ENCODE results near the gene AEN. TPM values are rescaled to one million over a fixed set of nuclear protein-coding genes. Genes with fewer than 3 reads are reported as not detected.

Gene AEN
- 10.0 TPM for total RNA-seq
- long read RNA-seq, full-length matches to known transcripts = 58 of 70 reads
- long read RNA-seq, partial matches to known transcripts = 6 of 70 reads
- long read RNA-seq, other reads (novel, unspliced or antisense) = 6 of 70 reads

GRCh38 chr15:88620995-88621772 is at the start of gene AEN:
AEN (plus strand) TSS chr15:88621340; CDS start chr15:88626210, 4,870 bp downstream.
- intact Hi-C loops (cut with DNase I) = no loop called here
- ATAC-seq (ENCODE audit: poor library complexity) = peak; percentile 99
- peak; percentile 96 for DNase-seq

GRCh38 chr15:88571852-88572259 is 49.3 kb upstream of the AEN start:
- intact Hi-C loops (cut with DNase I) = no loop called here
- no peak for DNase-seq
- ATAC-seq (ENCODE audit: poor library complexity) = peak; percentile 15

- peak; percentile 61 for ATAC-seq (ENCODE audit: poor library complexity)
- DNase-seq = no peak
- intact Hi-C loops (cut with DNase I) = no loop called here
Observed at GRCh38 chr15:88574077-88574476, 47.1 kb upstream of the AEN start.

GRCh38 chr15:88574655-88575054 is 46.5 kb upstream of the AEN start:
- ATAC-seq (ENCODE audit: poor library complexity) (no peak), DNase-seq (no peak)
- intact Hi-C loops (cut with DNase I) = no loop called here

GRCh38 chr15:88579322-88579721 is 41.8 kb upstream of the AEN start:
- no peak for DNase-seq
- intact Hi-C loops (cut with DNase I) = no loop called here
- ATAC-seq (ENCODE audit: poor library complexity) = no peak

- intact Hi-C loops (cut with DNase I) = no loop called here
- no peak for DNase-seq
- ATAC-seq (ENCODE audit: poor library complexity) = no peak
Observed at GRCh38 chr15:88580532-88580931, 40.6 kb upstream of the AEN start.

- ATAC-seq (ENCODE audit: poor library complexity) = no peak
- intact Hi-C loops (cut with DNase I) = no loop called here
- no peak for DNase-seq
Observed at GRCh38 chr15:88586401-88587162, 34.6 kb upstream of the AEN start.

- no peak for ATAC-seq (ENCODE audit: poor library complexity)
- intact Hi-C loops (cut with DNase I) = no loop called here
- DNase-seq = no peak
Observed at GRCh38 chr15:88590759-88591158, 30.4 kb upstream of the AEN start.

GRCh38 chr15:88591384-88591783 is 29.8 kb upstream of the AEN start:
- DNase-seq (no peak), ATAC-seq (ENCODE audit: poor library complexity) (no peak)
- intact Hi-C loops (cut with DNase I) = no loop called here

- intact Hi-C loops (cut with DNase I) = no loop called here
- ATAC-seq (ENCODE audit: poor library complexity) (no peak), DNase-seq (no peak)
Observed at GRCh38 chr15:88603885-88604284, 17.3 kb upstream of the AEN start.

- ATAC-seq (ENCODE audit: poor library complexity) (no peak), DNase-seq (no peak)
- intact Hi-C loops (cut with DNase I) = no loop called here
Observed at GRCh38 chr15:88604381-88605188, 16.6 kb upstream of the AEN start.

GRCh38 chr15:88605189-88606069 is 15.7 kb upstream of the AEN start:
- DNase-seq = peak; percentile 70
- intact Hi-C loops (cut with DNase I) = no loop called here

GRCh38 chr15:88606070-88606794 is 14.9 kb upstream of the AEN start:
- DNase-seq (no peak), ATAC-seq (ENCODE audit: poor library complexity) (no peak)
- intact Hi-C loops (cut with DNase I) = no loop called here

More at GRCh38 chr15:88605189-88606069, 15.7 kb upstream of the AEN start:
- peak; percentile 92 for ATAC-seq (ENCODE audit: poor library complexity)

- intact Hi-C loops (cut with DNase I) = no loop called here
- no peak for ATAC-seq (ENCODE audit: poor library complexity)
- no peak for DNase-seq
Observed at GRCh38 chr15:88607951-88608350, 13.2 kb upstream of the AEN start.

GRCh38 chr15:88608607-88609181 is 12.4 kb upstream of the AEN start:
- intact Hi-C loops (cut with DNase I) = no loop called here
- ATAC-seq (ENCODE audit: poor library complexity) = no peak
- DNase-seq = no peak

GRCh38 chr15:88609344-88610090 is 11.6 kb upstream of the AEN start:
- ATAC-seq (ENCODE audit: poor library complexity) (no peak), DNase-seq (no peak)
- intact Hi-C loops (cut with DNase I) = no loop called here

Measured in Right ventricle myocardium superior (tissue), 1 donor.